ENCODE measurements around the gene SIPA1L3. TPM values are rescaled to one million over a fixed set of nuclear protein-coding genes. Genes with fewer than 3 reads are reported as not detected.
"Not testable (repeated sequence)": the region's sequence is repeated elsewhere in the genome, so short reads cannot be mapped to it uniquely, and the experiment has no call there.

The SIPA1L3 gene
- total RNA-seq, 1 donor from 2014 or later = 16.5 TPM

DNA sequence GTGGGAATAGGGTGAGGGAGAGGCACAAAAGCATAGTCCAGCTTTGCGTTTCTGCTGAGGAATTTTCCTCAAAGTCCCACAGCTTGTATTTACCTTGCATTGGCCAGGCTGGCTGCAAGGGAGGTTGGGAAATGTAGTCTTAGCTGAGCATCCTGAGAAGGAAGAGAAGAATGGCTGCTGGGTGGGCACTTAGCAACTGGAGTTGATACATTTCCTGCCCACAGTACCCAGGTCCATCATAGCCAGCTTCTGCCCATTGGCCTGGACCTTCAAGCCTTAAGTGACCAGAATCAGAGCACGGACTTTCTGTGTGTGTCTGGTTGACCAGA is 112.4 kb downstream of the SIPA1L3 start:
- intact Hi-C loops (cut with micrococcal nuclease) = no loop called here

DNA sequence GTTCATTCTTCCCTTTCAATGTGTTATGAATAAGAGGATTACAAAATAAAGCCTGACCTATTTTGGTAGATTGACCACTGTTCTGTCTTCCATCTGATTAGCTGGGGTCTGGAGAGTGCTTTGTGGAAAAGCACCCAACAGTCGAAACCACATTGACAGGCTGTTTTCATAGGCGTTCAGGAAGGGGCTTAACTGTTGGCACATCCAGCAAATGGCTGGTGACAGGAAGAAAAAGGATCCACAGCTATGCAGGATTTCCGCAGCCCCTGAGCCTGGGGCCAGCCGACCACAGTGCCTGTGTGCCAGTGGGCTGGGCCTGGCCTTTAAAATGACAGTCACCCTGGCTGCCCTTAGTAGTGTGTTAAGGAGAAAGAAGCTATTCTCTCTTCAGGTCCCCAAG is 113.3 kb downstream of the SIPA1L3 start:
- intact Hi-C loops (cut with micrococcal nuclease) = no loop called here

DNA sequence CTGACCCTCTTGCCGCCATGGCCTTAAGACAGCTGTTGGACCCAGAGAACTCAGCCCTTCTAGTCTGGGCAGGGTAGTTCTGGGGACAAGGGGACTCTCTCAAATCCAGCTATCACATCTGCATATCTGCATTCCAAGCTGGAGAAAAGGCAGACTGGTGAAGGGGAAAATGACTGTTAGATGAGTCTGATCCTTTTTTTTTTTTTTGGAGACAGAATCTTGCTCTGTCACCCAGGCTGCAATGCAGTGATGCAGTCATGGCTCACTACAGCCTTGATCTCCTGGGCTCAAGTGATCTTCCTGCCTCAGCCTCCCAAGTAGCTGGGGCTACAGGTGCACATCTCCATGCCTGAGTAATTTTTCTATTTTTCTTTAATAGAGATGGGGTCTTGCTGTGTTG is 114.3 kb downstream of the SIPA1L3 start:
- intact Hi-C loops (cut with micrococcal nuclease) = no loop called here

DNA sequence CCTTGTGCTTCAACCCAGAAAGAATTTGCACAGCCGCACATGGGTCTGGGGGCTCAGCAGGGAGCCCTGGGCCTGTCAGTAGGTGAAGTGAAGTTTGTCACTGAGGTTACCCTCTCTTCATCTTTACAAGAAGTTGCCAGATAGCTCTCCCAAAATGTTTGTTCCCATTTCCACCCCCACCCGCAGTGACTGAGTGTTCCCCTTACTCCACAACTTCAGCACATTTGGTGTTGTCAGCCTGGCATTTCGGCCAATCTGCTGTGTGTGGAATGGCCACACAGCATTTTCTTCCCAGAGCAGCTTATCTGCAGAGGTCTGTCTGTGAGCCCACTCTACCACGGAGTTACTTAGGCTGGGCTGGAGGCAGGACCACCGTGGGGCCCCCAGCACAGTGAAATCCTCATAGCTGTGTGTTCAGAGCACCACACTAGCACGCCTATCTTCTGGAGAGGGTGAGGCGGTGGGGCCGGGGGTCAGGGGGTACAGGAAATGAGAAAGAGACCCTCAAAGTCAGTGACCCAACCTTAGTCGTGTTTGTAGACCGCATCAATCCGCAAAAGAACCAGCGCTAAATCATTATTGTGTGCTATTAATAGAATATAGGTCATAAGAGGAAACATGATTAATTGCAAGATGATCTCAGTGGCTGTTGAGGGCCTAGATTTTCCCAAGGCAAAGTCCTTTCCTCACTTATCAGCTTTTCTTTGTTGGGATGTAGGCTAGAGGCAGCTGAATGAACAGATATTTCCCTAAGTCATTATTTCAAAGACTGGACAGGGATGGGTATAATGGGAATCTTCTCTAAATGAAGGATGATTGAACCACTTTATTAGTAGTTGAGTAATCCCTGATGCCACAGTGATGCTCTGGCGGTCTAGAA is 116.0 kb downstream of the SIPA1L3 start:
- intact Hi-C loops (cut with micrococcal nuclease) = no loop called here

DNA sequence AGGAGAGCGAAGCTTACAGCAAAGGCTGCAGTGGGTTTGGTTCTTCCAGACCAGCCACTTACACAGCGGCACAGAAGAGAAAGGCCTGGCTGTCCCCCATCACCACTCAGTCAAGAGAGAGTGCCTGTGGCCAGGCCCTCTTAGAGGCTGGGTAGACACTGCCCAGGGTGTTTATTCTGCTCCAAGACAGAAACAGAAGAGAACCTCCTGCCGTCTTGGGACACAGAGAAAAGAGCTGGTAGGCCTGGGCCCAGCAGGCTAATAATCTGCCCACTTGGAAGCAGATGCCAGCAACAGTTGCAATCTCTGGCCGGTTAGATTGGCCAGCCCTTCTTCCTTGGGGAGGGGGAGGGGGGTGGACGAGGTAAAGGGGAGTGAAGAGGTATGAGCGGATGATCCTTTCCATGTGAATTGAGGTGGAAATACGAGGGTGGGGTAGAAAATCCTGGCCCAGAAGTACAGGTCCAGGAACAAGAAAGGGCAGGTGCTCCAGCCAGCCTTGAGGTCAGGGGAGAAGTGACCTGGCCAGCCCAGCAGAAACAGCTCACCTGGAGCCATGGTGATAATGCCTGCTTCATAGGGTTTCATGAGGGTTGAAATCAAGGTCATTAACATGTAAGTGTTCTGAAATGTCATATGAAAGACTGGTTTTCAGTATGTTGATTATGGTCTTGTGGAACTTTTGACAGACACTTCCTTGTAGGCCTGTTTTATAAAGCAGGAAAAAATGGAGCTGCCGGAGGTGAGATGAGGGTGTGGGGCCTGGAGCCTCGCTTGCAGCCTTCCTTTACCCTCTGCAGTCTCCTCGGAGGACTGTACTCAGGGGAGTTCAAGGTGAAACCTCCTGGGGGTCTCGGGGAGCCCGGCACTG is 116.9 kb downstream of the SIPA1L3 start:
- intact Hi-C loops (cut with micrococcal nuclease) = no loop called here

DNA sequence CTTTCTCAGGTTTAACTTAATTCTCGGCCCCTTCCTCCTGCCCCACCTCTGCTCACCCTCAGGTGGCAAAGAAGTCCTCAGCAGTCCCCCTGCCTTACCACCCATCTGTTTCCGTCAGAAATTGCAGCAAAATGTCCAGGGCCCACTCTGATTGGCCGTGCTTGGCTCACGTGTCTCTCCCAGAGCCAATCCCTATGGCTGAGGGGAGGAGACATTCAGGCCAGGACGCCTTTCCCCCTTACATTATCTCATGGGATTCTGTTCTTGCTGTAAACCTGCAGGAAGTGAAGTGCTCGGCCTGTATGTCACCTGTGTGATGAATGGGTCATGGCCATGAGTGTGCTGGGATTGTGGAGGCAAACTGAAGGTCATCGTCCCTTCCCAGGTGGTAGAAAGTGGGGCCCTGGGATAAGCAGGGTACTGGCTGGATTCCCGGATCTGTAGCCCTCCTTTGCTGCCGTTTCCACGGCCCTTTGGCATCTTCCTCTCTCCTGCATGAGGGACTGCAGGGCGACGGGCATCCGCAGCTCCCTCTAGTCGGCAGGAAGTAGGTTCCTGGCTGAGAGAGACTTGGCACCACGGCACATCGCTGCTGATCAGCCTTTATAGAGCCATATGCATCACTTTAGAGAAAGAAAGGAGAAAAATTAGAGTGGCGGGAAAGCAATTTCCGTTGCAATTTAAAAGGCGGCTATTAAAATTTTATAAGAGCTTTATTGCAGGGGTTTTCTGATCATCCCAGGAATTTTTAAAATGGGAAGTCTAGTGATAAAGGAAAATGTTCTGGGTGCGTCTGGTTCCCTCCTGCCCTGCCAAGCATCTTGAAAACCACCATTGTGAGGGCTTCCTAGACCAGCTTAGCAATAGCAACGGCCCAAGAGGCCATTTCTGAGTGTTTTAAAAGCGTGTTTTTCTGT is 118.2 kb downstream of the SIPA1L3 start:
- intact Hi-C loops (cut with micrococcal nuclease) = no loop called here

DNA sequence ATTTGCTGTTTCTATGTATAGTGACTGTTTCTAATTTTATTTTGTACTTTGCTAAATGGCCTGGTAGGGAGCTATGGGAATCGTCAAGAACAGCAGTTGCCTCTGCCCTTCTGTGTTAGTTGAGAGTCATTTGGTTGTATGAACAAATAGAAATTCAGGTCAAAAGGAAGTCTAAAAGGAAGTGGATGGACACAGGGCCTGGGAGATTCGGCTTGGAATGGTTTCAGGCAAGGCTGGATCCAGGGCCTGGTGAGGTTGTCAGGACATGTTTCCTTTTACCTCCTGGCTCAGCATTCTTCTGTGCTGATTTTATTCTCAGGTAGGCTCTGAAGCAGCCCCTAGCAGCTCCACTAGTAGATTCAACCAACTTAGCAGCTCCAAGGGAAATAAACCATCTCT is 118.9 kb downstream of the SIPA1L3 start:
- intact Hi-C loops (cut with micrococcal nuclease) = no loop called here

DNA sequence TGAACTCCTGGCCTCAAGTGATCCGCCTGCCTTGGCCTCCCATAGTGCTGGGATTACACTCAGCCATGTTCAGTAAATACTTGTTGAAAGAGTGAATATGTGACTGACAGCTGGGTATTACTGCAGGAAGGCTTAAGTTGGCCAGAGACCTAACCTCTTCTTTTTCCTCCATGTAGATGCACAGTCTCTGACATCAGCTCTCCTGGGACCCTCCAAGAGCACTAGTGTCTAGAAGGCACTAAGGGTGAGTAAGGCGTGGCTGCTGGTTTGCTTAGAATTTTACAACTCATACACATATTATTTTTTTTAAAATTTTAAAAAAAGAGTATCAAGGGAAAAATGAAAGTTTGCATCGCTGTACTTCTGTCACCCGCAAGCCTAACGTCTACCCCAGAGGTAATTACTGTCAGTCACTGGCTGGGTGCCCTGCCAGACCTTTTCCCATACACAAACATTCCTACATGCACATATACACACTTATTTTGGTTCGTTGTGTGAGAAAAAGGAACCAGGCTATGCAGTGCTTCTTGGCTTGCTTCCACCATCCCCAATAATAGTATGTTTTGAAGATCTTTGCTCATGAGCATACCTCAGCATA is 122.0 kb downstream of the SIPA1L3 start:
- intact Hi-C loops (cut with micrococcal nuclease) = no loop called here

DNA sequence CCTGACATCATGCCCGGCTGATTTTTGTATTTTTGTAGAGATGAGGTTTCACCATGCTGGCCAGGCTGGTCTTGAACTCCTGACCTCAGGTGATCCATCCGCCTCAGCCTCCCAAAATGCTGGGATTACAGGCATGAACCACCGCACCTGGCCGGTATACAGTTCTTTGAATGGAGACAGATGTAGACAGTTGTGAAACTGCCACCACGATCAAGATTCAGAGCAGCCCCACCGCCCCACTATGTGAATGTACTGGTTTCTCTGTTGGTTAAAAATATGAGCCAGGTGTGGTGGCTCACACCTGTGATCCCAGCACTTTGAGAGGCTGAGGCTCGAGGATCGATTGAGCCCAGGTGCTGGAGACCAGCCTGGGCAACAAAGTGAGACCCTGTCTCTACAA is 123.0 kb downstream of the SIPA1L3 start:
- intact Hi-C loops (cut with micrococcal nuclease) = not testable (repeated sequence)

DNA sequence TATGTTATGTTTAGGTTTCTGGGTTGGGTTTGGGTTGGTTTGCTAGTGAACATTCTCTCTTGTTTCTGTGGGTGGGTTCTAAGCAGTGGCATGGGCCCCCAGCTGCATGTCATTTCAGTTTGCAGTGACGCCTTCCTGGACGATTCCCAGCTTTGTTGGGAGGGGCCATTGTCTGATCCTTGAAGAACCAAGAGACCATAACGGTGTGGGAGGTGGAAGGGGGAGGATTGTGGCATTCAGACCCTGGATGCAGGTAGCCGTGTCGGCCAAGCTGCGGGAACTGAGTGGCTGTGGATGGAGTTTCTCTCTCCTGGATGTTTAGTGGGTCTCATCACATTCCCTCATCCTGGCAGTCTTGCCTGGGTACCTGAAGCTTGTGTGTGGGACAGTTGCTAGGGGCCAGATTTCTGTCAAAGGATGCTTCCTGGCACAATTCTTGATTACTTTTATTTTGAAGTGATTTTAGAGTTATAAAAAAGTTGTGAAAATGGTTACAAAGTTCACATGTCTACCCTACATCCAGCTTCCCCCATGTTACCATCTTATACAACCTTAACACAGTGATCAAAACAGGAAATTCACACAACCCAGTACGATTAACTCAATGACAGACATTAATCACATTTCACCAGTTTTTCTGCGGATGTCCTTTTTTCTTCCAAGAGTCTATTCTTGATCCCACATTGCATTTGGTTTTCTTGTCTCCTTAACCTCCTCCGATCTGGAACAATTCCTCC is 123.8 kb downstream of the SIPA1L3 start:
- intact Hi-C loops (cut with micrococcal nuclease) = no loop called here

DNA sequence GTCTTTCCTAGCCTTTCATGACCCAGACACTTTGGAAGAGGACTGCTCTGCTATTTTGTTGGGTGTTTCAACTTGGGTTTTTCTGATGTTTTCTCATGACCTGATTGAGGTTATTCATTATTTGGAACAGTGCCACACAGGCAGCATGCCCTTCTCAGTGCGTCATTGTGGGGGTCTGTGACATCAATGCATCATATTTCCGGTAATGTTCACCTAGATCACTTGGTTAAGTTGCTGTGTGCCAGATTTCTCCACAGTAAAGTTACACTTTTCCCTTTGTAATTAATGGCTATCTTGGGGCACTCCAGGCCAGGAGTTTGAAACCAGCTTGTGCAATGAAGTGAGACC is 124.4 kb downstream of the SIPA1L3 start:
- intact Hi-C loops (cut with micrococcal nuclease) = no loop called here

DNA sequence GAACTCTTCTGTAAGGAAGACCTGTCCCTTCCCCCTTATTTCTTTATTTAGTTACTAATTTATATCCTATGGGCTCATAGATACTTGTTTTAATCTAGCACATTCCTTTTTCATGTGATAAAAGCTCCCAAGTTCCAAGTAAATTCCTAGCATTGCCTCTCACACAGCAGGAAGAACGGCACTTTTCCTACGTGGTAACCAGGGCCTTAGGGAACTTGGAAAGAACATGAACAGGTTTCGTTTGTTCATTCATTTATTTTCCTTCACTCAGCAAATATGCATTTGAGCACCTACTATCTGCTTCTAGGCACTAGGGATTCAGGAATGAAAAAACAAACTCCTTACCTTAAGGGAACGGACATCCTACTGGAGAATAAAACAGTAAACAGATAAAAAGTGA is 125.1 kb downstream of the SIPA1L3 start:
- intact Hi-C loops (cut with micrococcal nuclease) = no loop called here

DNA sequence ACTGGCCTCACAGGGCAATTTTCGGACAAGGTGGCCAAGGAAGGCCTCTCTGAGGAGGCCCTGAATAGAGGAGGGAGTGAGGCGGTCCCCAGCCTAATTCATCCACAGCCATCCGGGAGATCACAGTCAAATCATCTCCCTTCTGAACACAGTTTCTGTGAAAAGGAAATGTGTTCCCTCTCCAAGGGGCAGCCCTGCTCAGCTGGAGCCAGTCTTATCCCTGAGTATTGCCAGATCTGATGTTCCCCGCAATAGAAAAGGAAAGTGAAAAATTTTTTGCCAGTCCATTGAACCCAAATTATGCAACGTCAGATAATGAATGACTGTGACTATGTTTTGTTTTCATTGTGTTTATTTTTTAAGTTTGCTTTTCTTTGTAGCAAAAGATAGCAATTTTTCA is 125.9 kb downstream of the SIPA1L3 start:
- intact Hi-C loops (cut with micrococcal nuclease) = no loop called here

DNA sequence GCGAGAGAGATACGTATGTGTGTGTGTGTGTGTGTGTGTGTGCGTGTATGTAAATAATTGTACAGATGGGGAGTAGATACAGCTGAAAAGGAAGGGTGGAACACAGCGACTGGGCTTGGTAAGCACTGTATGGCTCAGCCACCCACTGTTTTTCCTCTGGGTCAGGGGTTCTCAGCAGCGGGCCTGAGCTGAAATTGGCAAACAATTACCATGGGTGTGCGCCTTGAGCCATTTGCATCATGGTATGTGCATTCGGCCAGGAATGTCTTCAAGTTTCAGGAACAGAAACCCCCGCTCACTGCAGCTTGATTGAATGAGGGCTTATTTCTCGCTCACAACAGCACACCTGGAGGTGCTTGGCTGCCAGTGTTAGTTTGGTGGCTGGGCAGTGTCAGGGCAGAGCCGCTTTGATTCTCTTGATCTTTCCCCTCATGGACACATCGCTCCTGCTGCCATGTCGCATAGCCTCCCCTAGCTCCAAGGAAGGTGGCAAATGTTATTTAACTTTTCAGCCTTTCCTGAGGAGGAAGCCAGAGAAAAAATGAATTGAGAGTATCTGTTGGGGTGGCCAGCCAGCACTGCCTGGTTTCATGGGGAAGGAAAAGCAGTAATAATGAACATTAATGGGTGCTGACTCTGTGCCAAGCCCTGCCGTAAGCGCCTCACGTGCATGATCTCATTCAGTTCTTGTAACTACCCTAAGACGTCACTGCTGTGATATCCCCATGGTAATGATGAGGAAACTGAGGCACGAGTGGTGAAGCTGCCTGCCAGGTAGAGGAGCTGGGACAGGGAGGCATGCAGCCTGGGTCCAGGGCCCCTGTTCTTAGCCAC is 126.9 kb downstream of the SIPA1L3 start:
- intact Hi-C loops (cut with micrococcal nuclease) = no loop called here

DNA sequence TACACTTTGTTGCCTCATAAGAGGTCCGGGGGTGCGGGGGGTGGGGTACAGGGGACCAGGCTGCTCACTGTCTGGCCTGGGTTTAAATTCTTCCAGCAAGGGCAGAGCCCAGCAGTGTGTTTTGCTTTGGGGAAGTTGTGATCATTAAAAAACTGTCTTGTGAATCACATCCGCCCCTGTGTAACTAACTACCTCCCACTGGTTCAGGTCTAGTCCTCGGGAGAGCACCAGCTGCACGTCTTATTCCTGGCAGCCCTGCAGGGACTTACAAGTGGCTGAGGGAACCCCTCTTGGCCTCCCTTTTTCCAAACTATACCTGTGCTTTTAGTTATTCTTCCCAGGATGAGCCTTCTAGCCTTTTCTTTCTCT is 127.5 kb downstream of the SIPA1L3 start:
- intact Hi-C loops (cut with micrococcal nuclease) = no loop called here

DNA sequence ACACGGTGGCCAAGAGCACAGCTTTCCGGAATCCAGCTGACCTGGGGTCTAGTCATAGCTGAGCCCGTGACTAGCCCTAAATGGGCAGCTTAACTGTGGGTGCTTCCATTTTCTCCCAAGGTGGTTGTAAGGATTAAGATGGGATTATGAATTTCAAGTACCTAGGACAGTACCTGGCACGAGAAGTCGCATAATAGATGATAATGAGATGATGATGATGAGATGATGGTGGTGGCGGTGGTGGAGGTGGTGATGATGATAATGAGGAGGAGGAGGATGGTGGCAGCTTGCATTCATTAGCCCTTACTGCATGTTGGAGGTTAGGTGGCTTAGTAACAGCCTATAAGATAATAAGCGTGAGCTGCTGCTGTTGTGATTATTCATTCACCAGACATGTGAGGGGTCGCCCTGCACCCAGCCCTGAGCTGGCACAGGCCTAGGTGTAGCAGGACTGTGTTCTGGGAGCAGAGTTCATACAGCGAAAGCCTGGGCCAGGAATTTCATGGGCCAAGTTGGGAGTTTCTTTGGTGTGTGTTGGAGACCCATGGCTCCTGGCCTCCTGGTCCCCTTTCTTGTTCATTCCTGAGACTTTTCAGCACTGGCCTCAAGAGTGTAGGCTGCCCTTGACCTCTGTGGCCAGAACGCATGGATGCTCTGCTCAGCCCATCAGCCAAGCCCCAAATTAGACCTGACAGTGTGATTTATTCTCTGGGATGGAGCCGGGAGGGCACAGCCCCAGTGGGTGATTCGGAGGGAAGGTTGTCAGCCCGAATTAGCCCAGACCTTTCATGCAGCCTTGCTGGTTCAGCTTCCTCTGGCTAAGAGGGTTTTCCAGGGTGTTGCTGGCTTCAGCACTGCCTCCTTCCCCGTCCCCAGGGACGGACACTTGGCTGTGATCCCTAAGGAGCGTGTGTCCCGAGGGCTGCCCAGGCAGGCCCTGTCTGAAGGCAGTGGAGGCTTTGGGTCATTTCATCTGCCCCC is 128.8 kb downstream of the SIPA1L3 start:
- intact Hi-C loops (cut with micrococcal nuclease) = no loop called here

DNA sequence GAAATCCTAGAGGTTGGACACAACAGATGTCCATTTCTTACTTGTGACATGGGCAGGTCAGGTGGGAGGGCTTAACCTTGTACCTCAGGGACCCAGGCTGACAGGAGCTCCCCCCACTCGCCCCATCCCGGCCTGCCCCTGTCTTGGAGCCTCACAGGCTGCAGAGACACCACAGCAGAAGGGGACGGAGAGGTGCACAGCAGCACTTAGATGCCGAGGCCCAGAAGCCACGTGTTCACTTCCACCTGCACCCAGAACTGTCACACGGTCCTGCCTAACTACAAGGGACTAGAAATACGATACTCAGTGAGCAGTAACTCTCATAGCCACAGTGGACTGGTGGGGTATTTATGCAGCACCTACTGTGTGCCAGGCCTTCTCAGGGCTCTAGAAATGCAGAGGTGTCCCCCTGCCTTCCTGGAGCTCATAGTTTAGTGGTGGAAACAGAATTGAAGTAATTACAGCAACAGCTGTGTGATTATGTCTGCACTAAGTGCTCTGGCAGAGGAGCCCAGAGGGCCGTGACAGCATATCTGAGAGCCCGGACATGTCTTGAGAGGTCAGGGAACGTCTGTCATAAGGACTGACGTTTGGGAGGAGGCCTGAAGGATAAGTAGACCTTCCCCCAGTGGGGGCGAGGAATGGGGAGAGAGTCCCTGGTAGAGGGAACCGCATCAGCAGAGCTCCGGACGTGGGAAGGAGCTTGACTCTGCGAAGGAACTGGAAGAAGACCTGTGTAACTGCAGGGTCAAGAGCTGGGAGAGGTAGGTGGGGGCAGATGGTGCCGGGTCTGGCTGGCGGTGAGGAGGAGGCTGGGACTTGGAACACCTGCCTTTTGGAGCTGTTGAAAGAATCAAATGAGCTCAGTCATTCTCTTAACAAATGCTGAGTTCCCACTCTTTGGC is 130.0 kb downstream of the SIPA1L3 start:
- intact Hi-C loops (cut with micrococcal nuclease) = no loop called here

All from T-helper 1 cell treated with Interleukin-12 subunit alpha and Interleukin-12 subunit beta and Interleukin-4 antibody, amounts not matched to agents 30 ng/mL and 1 ng/mL, for 36 hours (primary cell).